ENCODE measurements around the gene EPHA1. TPM values are rescaled to one million over a fixed set of nuclear protein-coding genes. Genes with fewer than 3 reads are reported as not detected.

The EPHA1 gene
- total and polyA plus RNA-seq, 2 of the 4 experiments (the other 2 are of a cell fraction): 0.10 TPM; not detected in 1

- CTCF ChIA-PET: no interaction called here
- Histone ChIP-seq H3K18ac (ENCODE audit: low read depth, low read length) (no peak overlapping the region), H3K23ac (ENCODE audit: low read depth, low read length) (peak overlapping the region; percentile 60; the same call in 1 of the 2 replicates), H4K91ac (ENCODE audit: insufficient read depth, low read depth, low read length) (no peak overlapping the region), H3K27ac (ENCODE audit: insufficient read depth, low read length) (no peak overlapping the region), H2BK20ac (ENCODE audit: low read depth, low read length) (no peak overlapping the region), H3K4me2 (ENCODE audit: low read depth, low read length) (no peak overlapping the region), H3K4me1 (ENCODE audit: control insufficient read depth, insufficient read depth, low read length) (peaks cover 12% of the 10 kb centered on the region; the same call in 1 of the 2 replicates), H2AFZ (replicated peaks; ENCODE audit: low read length, poor library complexity) (peak overlapping the region; percentile 75), H2BK120ac (ENCODE audit: low read depth, low read length) (no peak overlapping the region), H4K20me1 (ENCODE audit: insufficient read depth, low read length) (no peaks in the 10 kb centered on the region), H3K9me3 (ENCODE audit: control insufficient read depth, insufficient read depth, low read length) (no peaks in the 10 kb centered on the region), H3K14ac (replicated peaks; ENCODE audit: low read depth, low read length) (no peak overlapping the region), H2BK15ac (ENCODE audit: low read depth, low read length) (no peak overlapping the region), H3K4me3 (ENCODE audit: insufficient read depth, low read depth, low read length) (no peak overlapping the region), H3K9me1 (ENCODE audit: insufficient read depth, low read length) (no peaks in the 10 kb centered on the region), H4K5ac (ENCODE audit: low read depth, low read length) (no peak overlapping the region), H3K56ac (ENCODE audit: extremely low read depth, insufficient read depth, low read length) (no peak overlapping the region), H3K79me1 (ENCODE audit: low read depth in 1 of 2, low read length in 2 of 2) (no peaks in the 10 kb centered on the region), H2BK5ac (ENCODE audit: low read depth, low read length, poor library complexity, severe bottlenecking) (no peak overlapping the region), H3K4ac (ENCODE audit: low read depth, low read length) (no peak overlapping the region), H3K9ac (ENCODE audit: low read depth, low read length) (no peak overlapping the region), H2AK5ac (ENCODE audit: low read depth, low read length) (no peak overlapping the region), H2AK9ac (replicated peaks; ENCODE audit: low read depth, low read length, poor library complexity) (no peak overlapping the region), H4K8ac (ENCODE audit: low read depth in 2 of 2, low read length in 2 of 2) (no peak overlapping the region), H3K27me3 (ENCODE audit: control insufficient read depth, insufficient read depth, low read length) (no peaks in the 10 kb centered on the region; the same call in 1 of the 2 replicates), H3K36me3 (ENCODE audit: control insufficient read depth, insufficient read depth, low read length) (no peaks in the 10 kb centered on the region)
- in situ Hi-C loops (cut with MboI; ENCODE audit: low sequenced_read_pairs): no loop called here
- POLR2A ChIA-PET (ENCODE audit: unreplicated experiment): no interaction called here
- dilution Hi-C loops (cut with HindIII; ENCODE audit: low sequenced_read_pairs, unreplicated experiment): no loop called here
- DNase-seq (peak; percentile 72), ATAC-seq (ENCODE audit: low read depth) (peak; percentile 76)
- intact Hi-C loops (cut with micrococcal nuclease): loop anchor here (5.0 kb wide), 2 partner anchors 77 to 153 kb away; no protein-coding TSS in a partner anchor
- TF ChIP-seq RCOR1 (IDR thresholded peaks at IDR 0.05; ENCODE audit: insufficient replicate concordance, low read length) (no peak), MAZ (IDR thresholded peaks at IDR 0.05; ENCODE audit: borderline replicate concordance, low read depth, low read length) (0 out of 2 replicates have a peak, but pooled peaks have one; percentile 19)
- BruUV-seq (replicated peaks): no TSS peak
- 27% methylated on average over 3 of the region's 6 CpGs; no CpG with 5 or more reads in 1 of the 2 experiments for WGBS, 2 experiments (ENCODE audit: extremely low coverage in 2 of 2, insufficient read length in 1 of 2)
Observed at GRCh38 chr7:143410521-143411004, 1.9 kb upstream of the EPHA1 start.

Measured in IMR-90 (cell line).